ENCODE data around the gene SIAH1.

GRCh38 chr16:48421741-48422140 is 36.5 kb upstream of the SIAH1 start:
- TF ChIP-seq CTCF (optimal IDR thresholded peaks at IDR 0.05 in 1 of 3, IDR thresholded peaks at IDR 0.05 in 1 of 3, conservative IDR thresholded peaks at IDR 0.05 in 1 of 3; ENCODE audit: extremely low read depth in 1 of 3, insufficient read depth in 2 of 3, low read length in 3 of 3) (no peak), EZH2 (IDR thresholded peaks at IDR 0.05; ENCODE audit: low read length) (no peak)
